PC-9 (cell line): ENCODE data around the gene LMBRD2.

Experiments used
- CTCF ChIP-seq: fragments of 200-600 bp; sonication (generic); conservative IDR thresholded peaks from 2 replicates; pipeline ENCODE4 v1.6.1; 2017; ENCODE audit warnings: mixed run types, antibody characterized with exemption, mild to moderate bottlenecking, moderate library complexity
- EZH2 ChIP-seq: fragments of 200-600 bp; sonication (generic); IDR thresholded peaks from 2 replicates; pipeline ENCODE4 v1.8.0; 2017; ENCODE audit warnings: antibody characterized with exemption, low read depth

GRCh38 chr5:36180556-36181350, 29.1 kb upstream of the LMBRD2 start:
- no peak for TF ChIP-seq CTCF
- no peak for TF ChIP-seq EZH2
